HG02571 (cell line): ENCODE data around the gene SLC25A47.
"Not testable (repeated sequence)": the region's sequence is repeated elsewhere in the genome, so short reads cannot be mapped to it uniquely, and the experiment has no call there.

Experiments
- ATAC-seq: cut with Tn5 transposase; IDR thresholded peaks from one replicate; pipeline ENCODE4 v1.9.1; 2021; ENCODE audit warnings: mild to moderate bottlenecking, moderate library complexity; ENCODE audit not compliant: unreplicated experiment

SLC25A47 gene

DNA sequence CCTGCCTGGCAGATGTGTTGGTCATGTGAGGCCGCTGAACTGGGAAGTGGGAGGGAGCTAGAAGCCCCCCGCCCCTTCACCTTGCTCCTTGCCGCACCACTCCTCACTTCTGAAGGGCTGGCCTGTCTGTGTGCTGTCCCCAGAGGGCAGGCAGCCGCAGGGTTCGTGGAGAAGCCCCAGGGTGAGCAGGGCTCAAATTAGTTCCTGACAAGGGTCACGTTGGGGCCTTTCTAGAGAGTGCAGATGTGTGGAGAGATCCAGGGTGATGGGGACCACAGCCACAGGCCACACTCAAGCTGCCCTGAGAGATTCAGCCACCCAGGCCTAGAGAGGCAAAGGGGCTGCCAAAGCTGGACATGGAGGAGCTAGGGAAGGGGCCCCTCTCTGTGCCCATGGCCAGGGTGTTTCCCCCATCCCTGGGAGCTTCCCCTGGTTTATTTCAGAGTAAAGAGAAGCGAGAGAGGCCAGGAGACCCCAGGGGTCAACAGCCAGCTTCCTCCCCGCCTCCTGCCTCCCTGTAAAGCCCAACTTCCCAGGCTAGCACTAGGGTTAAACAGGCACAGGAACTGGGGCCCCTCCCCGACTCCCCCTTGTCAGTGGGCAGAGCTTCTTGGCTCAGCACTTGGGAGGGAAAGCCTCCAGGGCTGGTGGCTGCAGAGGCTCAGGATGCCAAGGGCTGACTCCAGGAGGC is 33.1 kb upstream of the SLC25A47 start:
- no peak for ATAC-seq

GRCh38 chr14:100290607-100291304 is 32.4 kb upstream of the SLC25A47 start:
- ATAC-seq, result no peak

- ATAC-seq, result no peak
Measured at GRCh38 chr14:100291305-100292075, 31.6 kb upstream of the SLC25A47 start.

- ATAC-seq, result no peak
Measured at GRCh38 chr14:100292301-100292775, 30.8 kb upstream of the SLC25A47 start.

DNA sequence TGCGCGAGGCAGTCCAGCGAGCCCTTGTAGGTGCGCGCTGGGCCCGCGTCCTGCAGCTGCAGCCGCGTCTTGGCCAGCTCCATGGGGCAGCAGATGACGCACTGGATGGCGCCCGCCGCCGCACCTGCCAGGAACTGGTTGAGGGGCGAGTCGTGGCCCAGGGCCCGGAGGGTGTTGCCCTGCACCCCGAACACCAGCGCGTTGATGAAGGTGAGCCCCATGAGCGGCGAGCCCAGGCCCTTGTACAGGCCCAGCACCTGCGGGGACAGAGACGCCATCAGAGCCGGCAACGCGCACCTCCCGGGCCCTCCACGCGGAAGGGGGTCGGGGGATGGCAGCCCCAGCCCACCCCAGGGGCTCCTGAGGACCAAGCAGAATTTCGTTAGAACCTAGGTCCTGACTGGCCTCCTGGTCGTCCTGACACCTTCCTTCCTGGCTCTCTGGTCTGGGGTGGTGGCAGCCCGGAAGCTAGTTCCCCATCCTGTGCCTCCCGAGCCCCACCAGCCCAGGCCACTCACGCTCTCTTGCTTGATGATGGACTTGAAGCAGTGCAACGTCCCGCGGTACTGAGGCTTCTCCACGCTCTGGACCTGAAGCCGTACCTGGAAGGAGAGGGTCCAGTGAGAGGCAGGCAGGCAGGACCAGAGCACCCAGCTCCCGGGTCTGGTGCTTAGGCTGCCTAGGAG is 30.2 kb upstream of the SLC25A47 start:
- ATAC-seq, result no peak

DNA sequence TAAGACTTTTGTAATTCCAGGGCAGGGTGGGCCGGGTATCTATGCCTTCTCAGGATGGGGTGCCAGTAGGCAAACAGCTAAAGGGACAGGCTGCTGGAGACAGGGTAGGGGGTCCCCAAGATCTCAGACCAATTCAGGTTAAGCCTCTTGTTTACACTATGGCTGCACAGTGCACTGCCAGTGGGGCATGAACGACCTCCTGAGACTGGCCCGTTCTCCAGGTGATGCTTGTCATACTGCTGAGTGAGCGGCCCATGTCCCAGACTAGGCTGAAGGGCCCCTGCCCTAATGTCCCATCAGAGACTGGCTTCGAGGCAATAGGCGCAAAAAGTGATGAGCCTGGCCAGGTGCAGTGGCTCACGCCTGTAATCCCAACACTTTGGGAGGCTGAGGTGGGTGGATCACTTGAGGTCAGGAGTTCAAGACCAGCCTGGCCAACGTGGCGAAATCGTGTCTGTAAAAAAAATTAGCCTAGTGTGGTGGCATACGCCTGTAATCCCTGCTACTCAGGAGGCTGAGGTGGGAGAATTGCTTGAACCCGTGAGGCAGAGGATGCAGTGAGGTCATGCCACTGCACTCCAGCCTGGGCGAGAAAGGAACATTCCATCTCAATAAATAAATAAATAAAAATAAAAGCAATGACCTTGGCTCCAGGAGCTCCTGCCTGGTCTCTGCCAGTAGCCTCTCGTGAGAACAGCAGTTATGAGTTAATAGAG is 29.5 kb upstream of the SLC25A47 start:
- ATAC-seq, result no peak

GRCh38 chr14:100294213-100294962 is 28.8 kb upstream of the SLC25A47 start:
- ATAC-seq, result no peak

DNA sequence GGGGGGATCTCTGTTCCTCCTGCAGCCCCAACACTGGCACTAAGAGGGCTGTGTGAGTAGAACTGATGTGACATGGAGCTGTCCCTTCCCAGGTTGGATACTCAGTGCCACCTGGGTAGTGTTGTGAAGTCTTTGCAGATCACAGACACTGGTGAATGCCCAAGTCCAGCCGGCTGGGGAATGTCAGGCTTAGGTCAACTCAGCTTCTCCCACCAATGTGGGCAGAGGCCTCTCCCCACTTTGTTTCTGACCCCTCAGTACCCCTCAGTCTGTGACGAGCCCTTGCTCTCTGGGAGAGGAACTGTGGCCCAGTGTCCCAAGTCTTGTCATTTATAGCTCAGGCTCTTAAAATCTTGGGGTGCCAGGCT is 28.2 kb upstream of the SLC25A47 start:
- ATAC-seq, result no peak

DNA sequence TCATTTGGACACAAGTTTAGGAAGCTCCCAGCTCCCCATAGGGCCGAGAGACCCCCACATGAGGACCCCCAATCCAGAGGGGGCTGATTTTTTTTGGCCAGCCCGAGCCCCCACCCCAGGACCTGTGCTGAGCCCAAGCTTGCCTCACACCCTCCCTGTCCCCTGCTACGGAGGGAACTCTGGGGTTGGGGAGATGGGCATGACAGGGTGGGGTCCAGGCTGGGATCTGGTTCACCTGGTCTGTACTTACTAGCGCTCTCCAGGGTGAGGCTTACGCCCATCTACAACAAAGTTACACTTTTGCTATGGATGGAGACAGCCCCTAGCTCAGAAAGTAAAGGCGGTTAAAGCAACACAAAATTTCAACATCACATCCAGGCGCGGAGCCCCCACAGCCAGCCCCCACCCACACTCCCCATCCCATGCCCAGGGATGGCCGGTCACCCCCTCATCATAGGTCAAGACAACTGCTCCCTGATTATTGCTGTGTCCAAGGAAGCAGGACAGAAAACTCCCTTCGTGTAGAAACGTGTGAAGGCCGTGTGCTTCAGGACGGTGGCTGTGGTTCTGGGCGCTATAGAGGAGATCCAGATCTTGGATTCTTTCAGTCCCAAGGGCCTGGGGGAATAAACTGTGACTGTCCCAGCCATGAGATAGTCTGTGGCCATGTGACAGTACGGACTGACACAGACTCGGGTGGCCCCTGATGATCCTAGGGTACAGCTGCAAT is 27.6 kb upstream of the SLC25A47 start:
- no peak for ATAC-seq

GRCh38 chr14:100296106-100296651 is 27.0 kb upstream of the SLC25A47 start:
- ATAC-seq, result no peak

- ATAC-seq, result not testable (repeated sequence)
Measured at GRCh38 chr14:100296729-100297128, 26.4 kb upstream of the SLC25A47 start.

GRCh38 chr14:100297320-100298300 is 25.5 kb upstream of the SLC25A47 start:
- peak; percentile 82 for ATAC-seq

GRCh38 chr14:100298551-100299237 is 24.4 kb upstream of the SLC25A47 start:
- no peak for ATAC-seq

DNA sequence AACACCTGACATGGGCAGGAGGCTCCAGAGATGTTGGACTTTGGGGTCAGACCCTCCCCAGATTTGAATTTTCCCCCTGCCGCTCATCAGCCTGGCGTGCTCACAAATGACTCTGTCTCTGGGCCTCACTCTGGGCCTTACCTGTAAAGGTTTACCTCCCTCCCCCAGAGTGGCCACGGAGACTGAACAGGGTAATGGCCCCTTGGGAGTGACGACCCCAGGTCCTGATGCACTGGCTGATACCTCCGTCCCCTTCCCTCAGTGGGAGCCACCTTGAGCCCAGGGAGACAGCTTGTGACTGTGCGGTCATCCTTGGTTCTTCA is 23.9 kb upstream of the SLC25A47 start:
- ATAC-seq, result no peak

- no peak for ATAC-seq
Measured at GRCh38 chr14:100302616-100303015, 20.5 kb upstream of the SLC25A47 start.

DNA sequence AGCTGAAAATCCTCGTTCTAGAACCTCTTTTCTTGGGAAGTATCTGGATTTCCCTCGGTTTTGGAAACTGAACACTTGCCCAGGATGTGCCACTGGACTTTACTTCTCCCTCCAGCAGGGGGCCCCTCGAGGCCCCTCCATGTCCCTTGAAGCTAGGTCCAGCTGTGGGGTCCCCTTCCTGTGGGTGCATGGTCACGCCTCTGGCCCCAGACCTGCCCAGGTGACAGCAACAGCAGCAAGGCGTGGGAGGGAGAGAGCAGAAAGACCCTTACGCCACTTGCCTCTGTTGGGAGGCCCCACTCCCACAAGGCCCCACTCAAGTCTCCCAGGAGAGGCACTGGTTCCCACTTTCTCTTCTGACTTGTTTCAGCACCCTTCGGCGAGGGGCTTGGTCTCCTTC is 20.0 kb upstream of the SLC25A47 start:
- no peak for ATAC-seq

DNA sequence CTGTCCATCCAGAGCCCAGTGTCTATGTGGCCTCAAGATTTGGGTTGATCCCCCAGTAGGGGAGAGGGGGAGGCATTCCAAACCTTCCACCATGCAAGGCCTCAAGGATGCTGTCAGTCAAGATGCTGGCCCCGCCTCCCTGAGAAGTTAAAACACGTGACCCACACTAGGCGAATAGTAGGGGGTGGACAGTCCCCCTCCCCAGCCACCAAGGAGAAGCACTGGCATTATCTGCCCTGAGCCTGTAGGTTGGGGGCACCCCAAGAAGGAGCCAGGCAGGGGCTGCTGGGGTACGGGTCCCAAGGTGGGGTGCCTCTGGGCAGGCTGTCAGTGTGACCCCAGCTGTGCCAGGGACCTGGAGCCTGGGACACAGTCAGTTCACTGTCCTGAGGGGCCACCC is 19.2 kb upstream of the SLC25A47 start:
- ATAC-seq, result no peak
